ENCODE results near the gene PIK3C2B.

DNA sequence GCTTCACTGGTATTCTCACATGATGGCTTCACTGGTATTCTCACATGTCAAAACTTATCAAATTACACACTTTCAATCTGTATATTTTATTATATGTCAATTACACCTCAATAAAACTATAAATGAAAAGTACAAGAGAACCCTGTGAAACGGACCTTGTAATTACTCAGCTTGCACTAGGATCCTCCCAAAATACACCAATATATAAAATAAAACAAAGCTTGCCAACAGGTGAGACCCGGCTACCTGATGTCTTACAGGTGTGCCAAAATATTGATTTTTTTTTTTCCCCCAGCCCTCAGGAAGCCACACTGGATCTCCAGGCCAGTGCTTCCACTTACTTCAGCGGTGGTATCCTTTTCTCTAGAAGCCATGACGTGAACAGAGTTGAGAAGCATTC is 22.9 kb downstream of the PIK3C2B start:
- TF ChIP-seq, protein P1, sequence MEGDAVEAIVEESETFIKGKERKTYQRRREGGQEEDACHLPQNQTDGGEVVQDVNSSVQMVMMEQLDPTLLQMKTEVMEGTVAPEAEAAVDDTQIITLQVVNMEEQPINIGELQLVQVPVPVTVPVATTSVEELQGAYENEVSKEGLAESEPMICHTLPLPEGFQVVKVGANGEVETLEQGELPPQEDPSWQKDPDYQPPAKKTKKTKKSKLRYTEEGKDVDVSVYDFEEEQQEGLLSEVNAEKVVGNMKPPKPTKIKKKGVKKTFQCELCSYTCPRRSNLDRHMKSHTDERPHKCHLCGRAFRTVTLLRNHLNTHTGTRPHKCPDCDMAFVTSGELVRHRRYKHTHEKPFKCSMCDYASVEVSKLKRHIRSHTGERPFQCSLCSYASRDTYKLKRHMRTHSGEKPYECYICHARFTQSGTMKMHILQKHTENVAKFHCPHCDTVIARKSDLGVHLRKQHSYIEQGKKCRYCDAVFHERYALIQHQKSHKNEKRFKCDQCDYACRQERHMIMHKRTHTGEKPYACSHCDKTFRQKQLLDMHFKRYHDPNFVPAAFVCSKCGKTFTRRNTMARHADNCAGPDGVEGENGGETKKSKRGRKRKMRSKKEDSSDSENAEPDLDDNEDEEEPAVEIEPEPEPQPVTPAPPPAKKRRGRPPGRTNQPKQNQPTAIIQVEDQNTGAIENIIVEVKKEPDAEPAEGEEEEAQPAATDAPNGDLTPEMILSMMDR (IDR thresholded peaks at IDR 0.05): no peak
- no peak for TF ChIP-seq POLR2AphosphoS5 (IDR thresholded peaks at IDR 0.05)

Data from transverse colon (tissue), 4 donors.